Panc1 (cell line): ENCODE data around the gene AGAP1.

Experiments
- CTCF ChIP-seq: fragments of 450-650 bp; IDR thresholded peaks from 2 replicates; pipeline ENCODE4 v1.5.1; 2017; ENCODE audit warnings: mild to moderate bottlenecking
- POLR2AphosphoS5 ChIP-seq: IDR thresholded peaks from 2 replicates; pipeline ENCODE4 v1.6.1; 2012; ENCODE audit warnings: mild to moderate bottlenecking, low read depth, low read length, moderate library complexity
- SIN3A ChIP-seq: IDR thresholded peaks from 2 replicates; pipeline ENCODE4 v1.6.1; 2012; ENCODE audit warnings: low read depth, mild to moderate bottlenecking, low read length, moderate library complexity, borderline replicate concordance; ENCODE audit not compliant: insufficient read depth
- TCF7L2 ChIP-seq: IDR thresholded peaks from 2 replicates; pipeline ENCODE4 v1.6.1; 2011; ENCODE audit warnings: mild to moderate bottlenecking, low read depth, low read length, inconsistent platforms
- TF ChIP-seq, protein P1 (sequence below), 2 experiments: IDR thresholded peaks; 2 replicates each; pipeline ENCODE4 v1.6.1; 2011 to 2012; ENCODE audit warnings: low read depth in 2 of 2, control low read depth in 1 of 2, low read length in 1 of 2, mild to moderate bottlenecking in 1 of 2, moderate library complexity in 1 of 2; ENCODE audit not compliant: insufficient read depth in 1 of 2

- TF ChIP-seq CTCF (no peak), SIN3A (no peak), POLR2AphosphoS5 (no peak), TCF7L2 (no peak)
- TF ChIP-seq, protein P1, sequence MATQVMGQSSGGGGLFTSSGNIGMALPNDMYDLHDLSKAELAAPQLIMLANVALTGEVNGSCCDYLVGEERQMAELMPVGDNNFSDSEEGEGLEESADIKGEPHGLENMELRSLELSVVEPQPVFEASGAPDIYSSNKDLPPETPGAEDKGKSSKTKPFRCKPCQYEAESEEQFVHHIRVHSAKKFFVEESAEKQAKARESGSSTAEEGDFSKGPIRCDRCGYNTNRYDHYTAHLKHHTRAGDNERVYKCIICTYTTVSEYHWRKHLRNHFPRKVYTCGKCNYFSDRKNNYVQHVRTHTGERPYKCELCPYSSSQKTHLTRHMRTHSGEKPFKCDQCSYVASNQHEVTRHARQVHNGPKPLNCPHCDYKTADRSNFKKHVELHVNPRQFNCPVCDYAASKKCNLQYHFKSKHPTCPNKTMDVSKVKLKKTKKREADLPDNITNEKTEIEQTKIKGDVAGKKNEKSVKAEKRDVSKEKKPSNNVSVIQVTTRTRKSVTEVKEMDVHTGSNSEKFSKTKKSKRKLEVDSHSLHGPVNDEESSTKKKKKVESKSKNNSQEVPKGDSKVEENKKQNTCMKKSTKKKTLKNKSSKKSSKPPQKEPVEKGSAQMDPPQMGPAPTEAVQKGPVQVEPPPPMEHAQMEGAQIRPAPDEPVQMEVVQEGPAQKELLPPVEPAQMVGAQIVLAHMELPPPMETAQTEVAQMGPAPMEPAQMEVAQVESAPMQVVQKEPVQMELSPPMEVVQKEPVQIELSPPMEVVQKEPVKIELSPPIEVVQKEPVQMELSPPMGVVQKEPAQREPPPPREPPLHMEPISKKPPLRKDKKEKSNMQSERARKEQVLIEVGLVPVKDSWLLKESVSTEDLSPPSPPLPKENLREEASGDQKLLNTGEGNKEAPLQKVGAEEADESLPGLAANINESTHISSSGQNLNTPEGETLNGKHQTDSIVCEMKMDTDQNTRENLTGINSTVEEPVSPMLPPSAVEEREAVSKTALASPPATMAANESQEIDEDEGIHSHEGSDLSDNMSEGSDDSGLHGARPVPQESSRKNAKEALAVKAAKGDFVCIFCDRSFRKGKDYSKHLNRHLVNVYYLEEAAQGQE (IDR thresholded peaks at IDR 0.05; ENCODE audit: insufficient read depth in 1 of 2, low read depth in 2 of 2, low read length in 1 of 2), result no peak
These were observed 263.4 kb downstream of the AGAP1 start for GRCh38 chr2:235757212-235757611.
